Lower leg skin (tissue), 3 donors: ENCODE data around the gene CD300LD.

Experiments
- POLR2A ChIP-seq, 2 donors: fragments of 450-650 bp; IDR thresholded peaks; one replicate each; pipeline ENCODE4 v1.6.1; 2016 to 2017; ENCODE audit warnings: antibody characterized with exemption in 2 of 2, mild to moderate bottlenecking in 1 of 2, moderate library complexity in 1 of 2
- TF ChIP-seq, protein P1 (sequence below), 3 donors: fragments of 450-650 bp; IDR thresholded peaks; one replicate each; pipeline ENCODE4 v1.5.1; 2016; ENCODE audit warnings: antibody characterized with exemption in 3 of 3, mild to moderate bottlenecking in 3 of 3, moderate library complexity in 2 of 3

DNA sequence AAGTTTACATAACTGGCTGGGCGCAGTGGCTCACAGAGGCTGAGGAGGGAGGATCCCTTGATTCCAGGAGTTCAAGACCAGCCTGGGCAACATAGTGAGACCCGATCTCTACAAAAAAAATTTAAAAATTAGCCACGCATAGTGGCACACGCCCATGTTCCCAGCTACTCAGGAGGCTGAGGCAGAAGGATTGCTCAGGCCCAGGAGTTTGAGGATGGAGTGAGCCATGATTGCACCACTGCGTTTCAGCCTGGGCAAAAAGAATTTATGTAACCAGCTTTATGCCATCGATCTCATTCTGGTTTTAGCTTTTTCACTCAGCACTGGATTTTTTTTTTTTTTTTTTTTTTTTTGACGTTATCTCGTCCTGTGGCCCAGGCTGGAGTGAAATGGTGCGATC is 40.5 kb upstream of the CD300LD start:
- TF ChIP-seq, protein P1, sequence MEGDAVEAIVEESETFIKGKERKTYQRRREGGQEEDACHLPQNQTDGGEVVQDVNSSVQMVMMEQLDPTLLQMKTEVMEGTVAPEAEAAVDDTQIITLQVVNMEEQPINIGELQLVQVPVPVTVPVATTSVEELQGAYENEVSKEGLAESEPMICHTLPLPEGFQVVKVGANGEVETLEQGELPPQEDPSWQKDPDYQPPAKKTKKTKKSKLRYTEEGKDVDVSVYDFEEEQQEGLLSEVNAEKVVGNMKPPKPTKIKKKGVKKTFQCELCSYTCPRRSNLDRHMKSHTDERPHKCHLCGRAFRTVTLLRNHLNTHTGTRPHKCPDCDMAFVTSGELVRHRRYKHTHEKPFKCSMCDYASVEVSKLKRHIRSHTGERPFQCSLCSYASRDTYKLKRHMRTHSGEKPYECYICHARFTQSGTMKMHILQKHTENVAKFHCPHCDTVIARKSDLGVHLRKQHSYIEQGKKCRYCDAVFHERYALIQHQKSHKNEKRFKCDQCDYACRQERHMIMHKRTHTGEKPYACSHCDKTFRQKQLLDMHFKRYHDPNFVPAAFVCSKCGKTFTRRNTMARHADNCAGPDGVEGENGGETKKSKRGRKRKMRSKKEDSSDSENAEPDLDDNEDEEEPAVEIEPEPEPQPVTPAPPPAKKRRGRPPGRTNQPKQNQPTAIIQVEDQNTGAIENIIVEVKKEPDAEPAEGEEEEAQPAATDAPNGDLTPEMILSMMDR (IDR thresholded peaks at IDR 0.05), result no peak
- TF ChIP-seq POLR2A (IDR thresholded peaks at IDR 0.05), result no peak
